ENCODE results near the gene SMIM15.

SMIM15 gene

DNA sequence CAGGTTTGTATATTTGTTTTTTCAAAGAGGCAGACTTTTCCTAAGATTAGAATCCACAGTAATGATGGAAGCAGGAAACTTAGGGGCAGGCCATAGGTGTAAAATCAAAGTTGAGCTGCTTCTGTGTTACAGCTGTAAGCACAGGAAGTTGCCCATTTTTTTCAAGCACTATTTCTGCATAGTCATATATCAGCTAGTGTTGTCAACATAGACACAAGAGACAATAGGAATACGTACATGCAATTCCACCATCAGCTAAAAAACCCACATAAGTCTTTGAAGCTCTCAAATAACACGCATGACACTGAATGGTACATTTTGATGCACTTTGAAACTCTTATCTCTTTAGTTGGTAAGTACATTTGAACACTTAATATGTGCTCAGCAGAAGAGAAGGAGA, 20.2 kb upstream of the SMIM15 start:
- H3K9me3 ChIP-seq (ENCODE audit: insufficient read depth, low read depth, low read length), result no peaks in the 10 kb centered on the region
- no peak overlapping the region for H3K9ac ChIP-seq (ENCODE audit: low read depth, low read length)
- no peak overlapping the region for H3K4me3 ChIP-seq (ENCODE audit: low read length)
- H3K36me3 ChIP-seq (ENCODE audit: insufficient read depth, low read length), result no peaks in the 10 kb centered on the region
- no peak overlapping the region for H3K27ac ChIP-seq (ENCODE audit: low read depth, low read length)
- no peaks in the 10 kb centered on the region for H3K27me3 ChIP-seq (ENCODE audit: insufficient read depth, low read length)
- 0 out of 2 replicates have a peak, but pooled peaks cover 5% of the 10 kb centered on the region for H3K4me1 ChIP-seq (ENCODE audit: insufficient read depth, low read length)
- WGBS, result 91% methylated on average over 2 of the region's 2 CpGs

GRCh38 chr5:61180886-61181285, 18.6 kb upstream of the SMIM15 start:
- H3K4me3 ChIP-seq (ENCODE audit: low read length), result no peak overlapping the region
- no peaks in the 10 kb centered on the region for H3K9me3 ChIP-seq (ENCODE audit: insufficient read depth, low read depth, low read length)
- H3K27me3 ChIP-seq (ENCODE audit: insufficient read depth, low read length), result no peaks in the 10 kb centered on the region
- 100% methylated on average over 2 of the region's 2 CpGs for WGBS
- H3K4me1 ChIP-seq (ENCODE audit: insufficient read depth, low read length), result no peaks in the 10 kb centered on the region
- H3K9ac ChIP-seq (ENCODE audit: low read depth, low read length), result no peak overlapping the region
- H3K27ac ChIP-seq (ENCODE audit: low read depth, low read length), result no peak overlapping the region
- no peaks in the 10 kb centered on the region for H3K36me3 ChIP-seq (ENCODE audit: insufficient read depth, low read length)

DNA sequence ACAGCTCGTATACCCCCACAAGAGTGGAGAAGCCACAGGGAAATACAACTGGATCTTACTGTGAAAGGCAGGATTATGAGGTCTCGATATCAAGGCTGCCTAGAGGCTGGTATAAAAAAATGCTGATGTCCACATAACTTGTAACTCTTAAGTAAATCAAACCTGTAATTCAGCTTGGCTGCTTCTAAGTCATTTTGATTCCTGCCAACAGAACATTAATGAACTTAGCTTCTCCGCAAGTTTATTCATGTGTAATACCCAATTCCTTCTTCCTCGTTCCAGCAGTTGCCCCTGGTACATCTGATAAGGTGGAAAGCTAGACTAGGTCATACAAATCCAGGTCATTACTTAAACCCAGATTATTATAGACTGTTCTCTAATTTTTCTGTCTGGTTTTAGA, 16.4 kb upstream of the SMIM15 start:
- Histone ChIP-seq H3K9me3 (ENCODE audit: insufficient read depth, low read depth, low read length) (no peaks in the 10 kb centered on the region), H3K27me3 (ENCODE audit: insufficient read depth, low read length) (no peaks in the 10 kb centered on the region), H3K4me1 (ENCODE audit: insufficient read depth, low read length) (no peaks in the 10 kb centered on the region), H3K27ac (ENCODE audit: low read depth, low read length) (no peak overlapping the region), H3K36me3 (ENCODE audit: insufficient read depth, low read length) (no peaks in the 10 kb centered on the region), H3K4me3 (ENCODE audit: low read length) (no peak overlapping the region), H3K9ac (ENCODE audit: low read depth, low read length) (no peak overlapping the region)
- 96% methylated on average over 3 of the region's 4 CpGs for WGBS

- 93% methylated on average over 7 of the region's 7 CpGs for WGBS
- no peak overlapping the region for H3K4me3 ChIP-seq (ENCODE audit: low read length)
- no peaks in the 10 kb centered on the region for H3K9me3 ChIP-seq (ENCODE audit: insufficient read depth, low read depth, low read length)
Observed at GRCh38 chr5:61177716-61178115, 15.4 kb upstream of the SMIM15 start.

DNA sequence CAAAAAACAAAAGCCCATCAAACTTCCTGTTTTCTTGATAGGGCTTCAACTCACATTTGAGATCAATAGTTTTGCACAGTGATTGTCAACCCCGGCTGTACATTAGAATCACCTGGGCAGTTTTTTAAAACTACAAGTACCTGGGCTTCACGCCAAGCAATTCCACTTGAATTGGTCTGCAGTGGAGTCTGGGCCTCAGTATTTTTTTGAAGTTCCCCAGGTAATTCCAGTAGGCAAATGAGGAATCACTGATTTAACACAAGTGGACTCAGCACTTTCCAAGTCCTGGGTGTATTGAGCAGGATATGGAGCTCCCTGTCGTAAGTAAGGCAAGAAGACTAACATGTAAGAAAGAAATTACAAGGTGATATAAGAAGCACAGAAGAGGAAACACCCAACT, 14.8 kb upstream of the SMIM15 start:
- Histone ChIP-seq H3K27me3 (ENCODE audit: insufficient read depth, low read length) (no peaks in the 10 kb centered on the region), H3K4me1 (ENCODE audit: insufficient read depth, low read length) (no peaks in the 10 kb centered on the region), H3K9ac (ENCODE audit: low read depth, low read length) (no peak overlapping the region), H3K4me3 (ENCODE audit: low read length) (no peak overlapping the region), H3K27ac (ENCODE audit: low read depth, low read length) (no peak overlapping the region), H3K36me3 (ENCODE audit: insufficient read depth, low read length) (no peaks in the 10 kb centered on the region), H3K9me3 (ENCODE audit: insufficient read depth, low read depth, low read length) (no peaks in the 10 kb centered on the region)
- whole genome bisulfite sequencing, result 96% methylated on average over 3 of the region's 3 CpGs

More at GRCh38 chr5:61177716-61178115, 15.4 kb upstream of the SMIM15 start:
- H3K27me3 ChIP-seq (ENCODE audit: insufficient read depth, low read length), result no peaks in the 10 kb centered on the region
- H3K36me3 ChIP-seq (ENCODE audit: insufficient read depth, low read length), result no peaks in the 10 kb centered on the region
- no peak overlapping the region for H3K9ac ChIP-seq (ENCODE audit: low read depth, low read length)
- H3K27ac ChIP-seq (ENCODE audit: low read depth, low read length), result no peak overlapping the region
- no peaks in the 10 kb centered on the region for H3K4me1 ChIP-seq (ENCODE audit: insufficient read depth, low read length)

DNA sequence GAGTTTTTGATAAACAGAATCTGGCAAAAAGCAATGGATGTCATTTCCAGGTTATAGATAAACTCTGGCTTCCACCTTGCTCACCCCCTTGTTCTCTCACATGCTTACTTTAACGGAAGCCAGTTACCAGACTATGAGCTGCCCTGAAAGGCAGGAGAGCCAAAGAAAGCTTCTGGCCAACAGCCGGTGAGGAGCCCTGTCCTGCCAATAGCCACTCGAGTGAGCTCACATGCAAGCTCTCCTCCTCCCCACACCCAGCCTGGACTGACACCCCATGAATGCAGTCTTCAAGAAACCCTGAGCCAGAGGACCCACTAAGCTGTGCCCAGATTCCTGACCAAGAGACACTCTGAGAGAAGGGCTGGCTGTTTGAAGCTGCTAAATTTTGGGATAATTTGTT, 14.4 kb upstream of the SMIM15 start:
- no peak overlapping the region for H3K27ac ChIP-seq (ENCODE audit: low read depth, low read length)
- H3K9me3 ChIP-seq (ENCODE audit: insufficient read depth, low read depth, low read length), result no peaks in the 10 kb centered on the region
- no peak overlapping the region for H3K9ac ChIP-seq (ENCODE audit: low read depth, low read length)
- H3K4me3 ChIP-seq (ENCODE audit: low read length), result no peak overlapping the region
- WGBS, result 88% methylated on average over 3 of the region's 3 CpGs
- no peaks in the 10 kb centered on the region for H3K4me1 ChIP-seq (ENCODE audit: insufficient read depth, low read length)
- H3K36me3 ChIP-seq (ENCODE audit: insufficient read depth, low read length), result no peaks in the 10 kb centered on the region
- no peaks in the 10 kb centered on the region for H3K27me3 ChIP-seq (ENCODE audit: insufficient read depth, low read length)

GRCh38 chr5:61171479-61171878, 9.2 kb upstream of the SMIM15 start:
- WGBS, result 100% methylated on average over 1 of the region's 1 CpG
- Histone ChIP-seq H3K4me1 (ENCODE audit: insufficient read depth, low read length) (no peaks in the 10 kb centered on the region), H3K27me3 (ENCODE audit: insufficient read depth, low read length) (no peaks in the 10 kb centered on the region), H3K9ac (ENCODE audit: low read depth, low read length) (no peak overlapping the region), H3K36me3 (ENCODE audit: insufficient read depth, low read length) (no peaks in the 10 kb centered on the region), H3K4me3 (ENCODE audit: low read length) (no peak overlapping the region), H3K27ac (ENCODE audit: low read depth, low read length) (no peak overlapping the region), H3K9me3 (ENCODE audit: insufficient read depth, low read depth, low read length) (no peaks in the 10 kb centered on the region)

DNA sequence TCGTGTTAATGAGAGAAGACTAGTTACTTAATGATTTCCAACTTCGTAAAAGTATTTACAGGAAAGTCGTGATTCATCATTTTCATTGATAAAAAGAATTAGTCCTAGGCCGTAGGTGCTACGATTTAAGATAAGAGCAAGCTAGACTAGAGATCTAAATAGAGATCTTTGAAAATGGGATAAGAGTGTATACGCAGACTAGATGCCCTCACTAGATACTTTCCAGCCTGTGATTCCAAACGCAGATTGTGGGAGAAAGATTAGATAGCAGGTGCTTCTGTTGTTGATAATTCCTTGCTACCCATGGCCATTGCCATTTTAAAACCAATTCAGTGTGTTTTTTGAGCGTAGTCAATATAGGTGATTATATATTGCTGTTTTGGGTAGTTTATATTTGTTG, 6.7 kb upstream of the SMIM15 start:
- Histone ChIP-seq H3K9ac (ENCODE audit: low read depth, low read length) (no peak overlapping the region), H3K27me3 (ENCODE audit: insufficient read depth, low read length) (no peaks in the 10 kb centered on the region), H3K27ac (ENCODE audit: low read depth, low read length) (no peak overlapping the region), H3K36me3 (ENCODE audit: insufficient read depth, low read length) (peaks cover 5% of the 10 kb centered on the region; the same call in 1 of the 2 replicates), H3K9me3 (ENCODE audit: insufficient read depth, low read depth, low read length) (0 out of 2 replicates have a peak, but pooled peaks cover 4% of the 10 kb centered on the region), H3K4me1 (ENCODE audit: insufficient read depth, low read length) (peaks cover 9% of the 10 kb centered on the region; the same call in 1 of the 2 replicates), H3K4me3 (ENCODE audit: low read length) (no peak overlapping the region)
- 91% methylated on average over 8 of the region's 8 CpGs for WGBS

DNA sequence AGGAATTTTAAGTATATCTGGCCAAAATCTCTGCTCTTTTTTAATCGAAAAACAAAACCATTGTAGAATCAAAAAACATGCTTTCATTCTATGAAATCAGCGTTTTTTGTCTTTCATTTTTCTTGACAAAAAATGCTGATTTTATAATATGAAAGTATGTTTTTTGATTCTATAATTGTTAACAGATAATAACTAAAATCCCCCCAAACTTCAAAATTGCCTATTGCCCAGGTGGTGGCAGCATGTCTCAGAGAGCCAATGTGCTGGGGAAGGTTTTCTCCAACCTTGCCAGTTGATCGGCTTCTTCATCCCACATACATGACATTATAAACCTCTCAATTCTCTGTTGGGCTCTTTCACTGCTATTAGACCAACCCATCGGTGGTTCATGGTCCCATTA, 5.1 kb upstream of the SMIM15 start:
- Histone ChIP-seq H3K9me3 (ENCODE audit: insufficient read depth, low read depth, low read length) (0 out of 2 replicates have a peak, but pooled peaks cover 4% of the 10 kb centered on the region), H3K4me3 (ENCODE audit: low read length) (no peak overlapping the region), H3K27ac (ENCODE audit: low read depth, low read length) (no peak overlapping the region), H3K9ac (ENCODE audit: low read depth, low read length) (no peak overlapping the region), H3K4me1 (ENCODE audit: insufficient read depth, low read length) (peaks cover 15% of the 10 kb centered on the region; the same call in 1 of the 2 replicates), H3K27me3 (ENCODE audit: insufficient read depth, low read length) (no peaks in the 10 kb centered on the region), H3K36me3 (ENCODE audit: insufficient read depth, low read length) (peaks cover 5% of the 10 kb centered on the region; the same call in 1 of the 2 replicates)
- 85% methylated on average over 3 of the region's 4 CpGs for WGBS

GRCh38 chr5:61163905-61164304, 1.6 kb upstream of the SMIM15 start:
- H3K27me3 ChIP-seq (ENCODE audit: insufficient read depth, low read length), result no peaks in the 10 kb centered on the region
- no peak overlapping the region for H3K27ac ChIP-seq (ENCODE audit: low read depth, low read length)
- H3K4me1 ChIP-seq (ENCODE audit: insufficient read depth, low read length), result peaks cover 15% of the 10 kb centered on the region; the same call in 1 of the 2 replicates
- 95% methylated on average over 13 of the region's 13 CpGs for WGBS
- H3K36me3 ChIP-seq (ENCODE audit: insufficient read depth, low read length), result peaks cover 27% of the 10 kb centered on the region
- H3K4me3 ChIP-seq (ENCODE audit: low read length), result peak overlapping the region; percentile 88
- H3K9ac ChIP-seq (ENCODE audit: low read depth, low read length), result no peak overlapping the region
- H3K9me3 ChIP-seq (ENCODE audit: insufficient read depth, low read depth, low read length), result 0 out of 2 replicates have a peak, but pooled peaks cover 4% of the 10 kb centered on the region

- H3K27me3 ChIP-seq (ENCODE audit: insufficient read depth, low read length), result no peaks in the 10 kb centered on the region
- H3K4me3 ChIP-seq (ENCODE audit: low read length), result peak overlapping the region; percentile 88
- H3K36me3 ChIP-seq (ENCODE audit: insufficient read depth, low read length), result peaks cover 36% of the 10 kb centered on the region
- peak overlapping the region; percentile 96 for H3K9ac ChIP-seq (ENCODE audit: low read depth, low read length)
- whole genome bisulfite sequencing, result 14% methylated on average over 14 of the region's 14 CpGs
- 0 out of 2 replicates have a peak, but pooled peaks cover 4% of the 10 kb centered on the region for H3K9me3 ChIP-seq (ENCODE audit: insufficient read depth, low read depth, low read length)
- H3K4me1 ChIP-seq (ENCODE audit: insufficient read depth, low read length), result peaks cover 15% of the 10 kb centered on the region; the same call in 1 of the 2 replicates
- H3K27ac ChIP-seq (ENCODE audit: low read depth, low read length), result peak overlapping the region; percentile 91
Observed at GRCh38 chr5:61162832-61163567, 732 bp upstream of the SMIM15 start.
